ENCODE measurements around the gene HTT. TPM values are rescaled to one million over a fixed set of nuclear protein-coding genes. Genes with fewer than 3 reads are reported as not detected.

The HTT gene
- total and polyA plus RNA-seq, 2 of the 13 experiments (the other 11 are each of a cell fraction or from before 2014, with no cell fraction given) = 17.5 to 19.5 TPM

DNA sequence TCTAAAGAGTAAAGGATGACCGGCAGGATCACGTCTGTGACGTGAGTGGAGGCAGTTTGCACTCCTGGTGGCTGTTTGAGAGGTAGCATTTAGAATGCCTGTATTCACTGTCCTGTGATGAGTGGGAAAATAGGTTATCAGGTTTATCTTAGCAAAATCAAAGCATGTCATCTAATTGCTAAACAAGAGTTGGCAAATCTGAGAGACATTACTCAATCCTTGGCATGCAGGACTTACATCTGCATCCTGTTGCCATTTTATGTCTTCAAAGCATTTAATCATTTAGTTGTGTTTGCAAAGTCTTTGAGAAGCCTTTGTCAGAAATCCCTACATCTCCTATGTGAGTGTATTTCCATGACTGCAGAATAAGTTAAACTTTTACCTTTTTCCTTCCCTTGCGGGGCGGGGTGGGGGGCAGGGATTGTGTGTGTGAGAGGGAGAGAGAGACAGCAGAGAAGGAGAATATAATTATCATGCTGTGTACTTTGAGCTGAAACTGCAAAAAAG is 133.1 kb downstream of the HTT start (continued):
- TF ChIP-seq ZNF281 (CRISPR knock-in tag; IDR thresholded peaks at IDR 0.05; ENCODE audit: borderline replicate concordance) = peak; percentile 64; the same call in 1 of the 2 replicates
- TF ChIP-seq ZFP82 (CRISPR knock-in tag; IDR thresholded peaks at IDR 0.05; ENCODE audit: borderline replicate concordance) = no peak
- no peak for TF ChIP-seq U2AF2 (IDR thresholded peaks at IDR 0.05; ENCODE audit: low read depth, low read length)
- TF ChIP-seq, protein P1, sequence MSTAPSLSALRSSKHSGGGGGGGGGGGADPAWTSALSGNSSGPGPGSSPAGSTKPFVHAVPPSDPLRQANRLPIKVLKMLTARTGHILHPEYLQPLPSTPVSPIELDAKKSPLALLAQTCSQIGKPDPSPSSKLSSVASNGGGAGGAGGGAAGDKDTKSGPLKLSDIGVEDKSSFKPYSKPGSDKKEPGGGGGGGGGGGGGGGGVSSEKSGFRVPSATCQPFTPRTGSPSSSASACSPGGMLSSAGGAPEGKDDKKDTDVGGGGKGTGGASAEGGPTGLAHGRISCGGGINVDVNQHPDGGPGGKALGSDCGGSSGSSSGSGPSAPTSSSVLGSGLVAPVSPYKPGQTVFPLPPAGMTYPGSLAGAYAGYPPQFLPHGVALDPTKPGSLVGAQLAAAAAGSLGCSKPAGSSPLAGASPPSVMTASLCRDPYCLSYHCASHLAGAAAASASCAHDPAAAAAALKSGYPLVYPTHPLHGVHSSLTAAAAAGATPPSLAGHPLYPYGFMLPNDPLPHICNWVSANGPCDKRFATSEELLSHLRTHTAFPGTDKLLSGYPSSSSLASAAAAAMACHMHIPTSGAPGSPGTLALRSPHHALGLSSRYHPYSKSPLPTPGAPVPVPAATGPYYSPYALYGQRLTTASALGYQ (CRISPR knock-in tag; IDR thresholded peaks at IDR 0.05) = peak; percentile 33; the same call in 1 of the 2 replicates
- TF ChIP-seq ZNF331 (CRISPR knock-in tag; IDR thresholded peaks at IDR 0.05) = peak; percentile 60
- TF ChIP-seq SOX6 (IDR thresholded peaks at IDR 0.05) = no peak
- peak; percentile 74 for TF ChIP-seq SOX6 (CRISPR knock-in tag; IDR thresholded peaks at IDR 0.05)
- TF ChIP-seq KLF9 (CRISPR knock-in tag; IDR thresholded peaks at IDR 0.05; ENCODE audit: low read depth) = no peak
- TF ChIP-seq JUNB (CRISPR knock-in tag; IDR thresholded peaks at IDR 0.05; ENCODE audit: borderline replicate concordance) = no peak
- no peak for TF ChIP-seq EHMT2 (IDR thresholded peaks at IDR 0.05; ENCODE audit: borderline replicate concordance, low read depth, low read length)
- 0 out of 2 replicates have a peak, but pooled peaks have one; percentile 47 for TF ChIP-seq ZNF609 (CRISPR knock-in tag; IDR thresholded peaks at IDR 0.05; ENCODE audit: borderline replicate concordance)
- TF ChIP-seq NR1H2 (CRISPR knock-in tag; IDR thresholded peaks at IDR 0.05; ENCODE audit: borderline replicate concordance, low read depth) = no peak
- peak; percentile 41; the same call in 1 of the 2 replicates for TF ChIP-seq FOSL2 (CRISPR knock-in tag; IDR thresholded peaks at IDR 0.05)
- peak; percentile 41; the same call in 1 of the 2 replicates for TF ChIP-seq ZNF878 (CRISPR knock-in tag; IDR thresholded peaks at IDR 0.05)
- TF ChIP-seq NR2C2 (CRISPR knock-in tag; IDR thresholded peaks at IDR 0.05; ENCODE audit: borderline replicate concordance) = peak; percentile 40; the same call in 1 of the 2 replicates
- no peak for TF ChIP-seq ZMYM4 (CRISPR knock-in tag; IDR thresholded peaks at IDR 0.05)
- TF ChIP-seq, protein P2, sequence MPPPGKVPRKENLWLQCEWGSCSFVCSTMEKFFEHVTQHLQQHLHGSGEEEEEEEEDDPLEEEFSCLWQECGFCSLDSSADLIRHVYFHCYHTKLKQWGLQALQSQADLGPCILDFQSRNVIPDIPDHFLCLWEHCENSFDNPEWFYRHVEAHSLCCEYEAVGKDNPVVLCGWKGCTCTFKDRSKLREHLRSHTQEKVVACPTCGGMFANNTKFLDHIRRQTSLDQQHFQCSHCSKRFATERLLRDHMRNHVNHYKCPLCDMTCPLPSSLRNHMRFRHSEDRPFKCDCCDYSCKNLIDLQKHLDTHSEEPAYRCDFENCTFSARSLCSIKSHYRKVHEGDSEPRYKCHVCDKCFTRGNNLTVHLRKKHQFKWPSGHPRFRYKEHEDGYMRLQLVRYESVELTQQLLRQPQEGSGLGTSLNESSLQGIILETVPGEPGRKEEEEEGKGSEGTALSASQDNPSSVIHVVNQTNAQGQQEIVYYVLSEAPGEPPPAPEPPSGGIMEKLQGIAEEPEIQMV (CRISPR knock-in tag; IDR thresholded peaks at IDR 0.05; ENCODE audit: low read depth) = no peak
- peak; percentile 92 for TF ChIP-seq TCF7 (IDR thresholded peaks at IDR 0.05; ENCODE audit: low read depth)
- TF ChIP-seq RAD21 (CRISPR knock-in tag; IDR thresholded peaks at IDR 0.05) = no peak
- peak; percentile 87 for TF ChIP-seq HMG20B (CRISPR knock-in tag; conservative IDR thresholded peaks at IDR 0.05)

Data from HepG2 (cell line).